Central memory CD8-positive, alpha-beta T cell (primary cell): ENCODE measurements around the gene TMEM59.

ENCODE experiments used
- ATAC-seq: fragments of 150-1000 bp; cut with Tn5 transposase; replicated peaks from 2 replicates; pipeline ENCODE4 v1.10.0; 2022; ENCODE audit warnings: mild to moderate bottlenecking, moderate FRiP score, moderate number of reproducible peaks; ENCODE audit not compliant: poor library complexity, severe bottlenecking; ENCODE audit errors: extremely low read depth
- DNase-seq, 2 donors: peaks; one replicate each; pipeline ENCODE4 v3.0.0; 2021; ENCODE audit warnings: low spot score in 2 of 2
- H3K27ac Mint-ChIP-seq: one replicate; pipeline ENCODE4 v1.8.0; 2022; ENCODE audit warnings: low read depth, mild to moderate bottlenecking, moderate library complexity, mixed read lengths
- H3K27me3 Mint-ChIP-seq: one replicate; pipeline ENCODE4 v1.8.0; 2022; ENCODE audit warnings: mixed read lengths
- H3K36me3 Mint-ChIP-seq: one replicate; pipeline ENCODE4 v1.8.0; 2022; ENCODE audit warnings: mild to moderate bottlenecking, moderate library complexity, mixed read lengths; ENCODE audit not compliant: insufficient read depth
- H3K4me1 Mint-ChIP-seq: one replicate; pipeline ENCODE4 v1.8.0; 2022; ENCODE audit warnings: mixed read lengths
- H3K4me3 Mint-ChIP-seq: one replicate; pipeline ENCODE4 v1.8.0; 2022; ENCODE audit warnings: mild to moderate bottlenecking, moderate library complexity, mixed read lengths
- H3K9me3 Mint-ChIP-seq: one replicate; pipeline ENCODE4 v1.8.0; 2022; ENCODE audit warnings: mixed read lengths

TMEM59 gene

GRCh38 chr1:53982034-53982762, 70.8 kb downstream of the TMEM59 start:
- no peak overlapping the region for H3K27ac Mint-ChIP-seq
- no peaks in the 10 kb centered on the region for H3K4me1 Mint-ChIP-seq
- no peaks in the 10 kb centered on the region for H3K9me3 Mint-ChIP-seq
- no peak for ATAC-seq
- H3K36me3 Mint-ChIP-seq: no peaks in the 10 kb centered on the region
- H3K4me3 Mint-ChIP-seq: no peak overlapping the region
- H3K27me3 Mint-ChIP-seq: peaks cover 11% of the 10 kb centered on the region
- no peak for DNase-seq

- Mint-ChIP-seq H3K27me3 (peaks cover 11% of the 10 kb centered on the region), H3K27ac (no peak overlapping the region), H3K4me1 (no peaks in the 10 kb centered on the region), H3K9me3 (no peaks in the 10 kb centered on the region), H3K4me3 (no peak overlapping the region), H3K36me3 (no peaks in the 10 kb centered on the region)
- DNase-seq (no peak), ATAC-seq (no peak)
Observed at GRCh38 chr1:53981220-53981619, 71.8 kb downstream of the TMEM59 start.

- no peak for ATAC-seq
Observed at GRCh38 chr1:53979712-53980450, 73.1 kb downstream of the TMEM59 start.

More at GRCh38 chr1:53979712-53980450, 73.1 kb downstream of the TMEM59 start:
- DNase-seq: no peak
- no peaks in the 10 kb centered on the region for H3K9me3 Mint-ChIP-seq
- H3K27me3 Mint-ChIP-seq: peaks cover 11% of the 10 kb centered on the region
- no peak overlapping the region for H3K4me3 Mint-ChIP-seq
- no peak overlapping the region for H3K27ac Mint-ChIP-seq
- no peaks in the 10 kb centered on the region for H3K4me1 Mint-ChIP-seq
- H3K36me3 Mint-ChIP-seq: no peaks in the 10 kb centered on the region
